Stomach smooth muscle (tissue), 2 donors: Measurements from ENCODE around the gene DNAJB12.
A peak's percentile ranks its signal among the peaks of the same experiment; 100 is the strongest.

Source experiments
- H3K27ac ChIP-seq: one replicate; pipeline ENCODE4 v1.7.0; 2013; ENCODE audit warnings: mild to moderate bottlenecking, low read length, inconsistent platforms
- H3K27me3 ChIP-seq, 2 donors: one replicate each; pipeline ENCODE4 v1.7.0; 2013; ENCODE audit warnings: low read length in 2 of 2; ENCODE audit not compliant: insufficient read depth in 2 of 2, control insufficient read depth in 1 of 2
- H3K36me3 ChIP-seq, 2 donors: one replicate each; pipeline ENCODE4 v1.7.0; 2013; ENCODE audit warnings: low read length in 2 of 2; ENCODE audit not compliant: control insufficient read depth in 2 of 2, insufficient read depth in 2 of 2
- H3K4me1 ChIP-seq: one replicate; pipeline ENCODE4 v1.7.0; 2013; ENCODE audit warnings: low read length; ENCODE audit not compliant: control insufficient read depth, insufficient read depth
- H3K4me3 ChIP-seq, 2 donors: one replicate each; pipeline ENCODE4 v1.7.0; 2013; ENCODE audit warnings: low read length in 2 of 2
- H3K9ac ChIP-seq, 2 donors: one replicate each; pipeline ENCODE4 v1.7.0; 2013; ENCODE audit warnings: low read length in 2 of 2, mild to moderate bottlenecking in 1 of 2
- H3K9me3 ChIP-seq, 2 donors: one replicate each; pipeline ENCODE4 v1.7.0; 2013; ENCODE audit warnings: low read length in 2 of 2; ENCODE audit not compliant: control insufficient read depth in 2 of 2
- donor health status: healthy.
- donor health status: Pancreatic carcinoma.

Gene DNAJB12

GRCh38 chr10:72337722-72338121 is 17.0 kb downstream of the DNAJB12 start:
- peaks cover 38% of the 10 kb centered on the region for H3K4me1 ChIP-seq
- no peaks in the 10 kb centered on the region for H3K27me3 ChIP-seq
- no peak overlapping the region for H3K9ac ChIP-seq
- H3K36me3 ChIP-seq = peaks cover 33 to 41% of the 10 kb centered on the region in 2 donors
- H3K4me3 ChIP-seq = no peak overlapping the region
- no peaks in the 10 kb centered on the region for H3K9me3 ChIP-seq
- no peak overlapping the region for H3K27ac ChIP-seq

- Histone ChIP-seq H3K4me1 (peaks cover 42% of the 10 kb centered on the region), H3K9ac (peak overlapping the region in 1 of 2 donors; percentile 21), H3K36me3 (peaks cover 27 to 36% of the 10 kb centered on the region in 2 donors), H3K9me3 (no peaks in the 10 kb centered on the region), H3K27ac (peak overlapping the region; percentile 90), H3K27me3 (no peaks in the 10 kb centered on the region), H3K4me3 (no peak overlapping the region)
Measured at GRCh38 chr10:72337039-72337629, 17.6 kb downstream of the DNAJB12 start.

- Histone ChIP-seq H3K9ac (peak overlapping the region in 1 of 2 donors; percentile 21), H3K27ac (peak overlapping the region; percentile 90)
Measured at GRCh38 chr10:72336259-72337038, 18.3 kb downstream of the DNAJB12 start.

GRCh38 chr10:72335394-72336258 is 19.1 kb downstream of the DNAJB12 start:
- peak overlapping the region; percentile 90 for H3K27ac ChIP-seq
- H3K36me3 ChIP-seq = peaks cover 17 to 25% of the 10 kb centered on the region in 2 donors
- H3K27me3 ChIP-seq = no peaks in the 10 kb centered on the region
- H3K9ac ChIP-seq = peak overlapping the region; percentile 44 to 55
- no peaks in the 10 kb centered on the region for H3K9me3 ChIP-seq
- H3K4me3 ChIP-seq = peak overlapping the region; percentile 22 to 23
- peaks cover 53% of the 10 kb centered on the region for H3K4me1 ChIP-seq

More at GRCh38 chr10:72336259-72337038, 18.3 kb downstream of the DNAJB12 start:
- H3K4me1 ChIP-seq = peaks cover 49% of the 10 kb centered on the region
- H3K36me3 ChIP-seq = peaks cover 24 to 32% of the 10 kb centered on the region in 2 donors
- no peaks in the 10 kb centered on the region for H3K27me3 ChIP-seq
- no peaks in the 10 kb centered on the region for H3K9me3 ChIP-seq
- H3K4me3 ChIP-seq = peak overlapping the region in 1 of 2 donors; percentile 15

- H3K9me3 ChIP-seq = no peaks in the 10 kb centered on the region
- peak overlapping the region; percentile 23 to 35 for H3K4me3 ChIP-seq
- peaks cover 53% of the 10 kb centered on the region for H3K4me1 ChIP-seq
- peak overlapping the region; percentile 90 for H3K27ac ChIP-seq
- peak overlapping the region; percentile 44 to 55 for H3K9ac ChIP-seq
- peaks cover 15 to 23% of the 10 kb centered on the region in 2 donors for H3K36me3 ChIP-seq
- no peaks in the 10 kb centered on the region for H3K27me3 ChIP-seq
Measured at GRCh38 chr10:72334825-72335393, 19.8 kb downstream of the DNAJB12 start.

GRCh38 chr10:72334196-72334824 is 20.4 kb downstream of the DNAJB12 start:
- Histone ChIP-seq H3K27ac (peak overlapping the region; percentile 90), H3K4me1 (peaks cover 55% of the 10 kb centered on the region), H3K36me3 (peaks cover 15 to 23% of the 10 kb centered on the region in 2 donors), H3K9ac (peak overlapping the region in 1 of 2 donors; percentile 36), H3K9me3 (no peaks in the 10 kb centered on the region), H3K4me3 (peak overlapping the region in 1 of 2 donors; percentile 35), H3K27me3 (no peaks in the 10 kb centered on the region)

GRCh38 chr10:72333112-72334015 is 21.4 kb downstream of the DNAJB12 start:
- Histone ChIP-seq H3K27me3 (no peaks in the 10 kb centered on the region), H3K36me3 (peaks cover 14 to 21% of the 10 kb centered on the region in 2 donors), H3K9me3 (no peaks in the 10 kb centered on the region), H3K4me3 (no peak overlapping the region), H3K27ac (peak overlapping the region; percentile 77), H3K9ac (peak overlapping the region in 1 of 2 donors; percentile 21), H3K4me1 (peaks cover 64% of the 10 kb centered on the region)

GRCh38 chr10:72332423-72333111 is 22.2 kb downstream of the DNAJB12 start:
- Histone ChIP-seq H3K27me3 (no peaks in the 10 kb centered on the region), H3K4me3 (peak overlapping the region in 1 of 2 donors; percentile 15), H3K9ac (no peak overlapping the region), H3K36me3 (peaks cover 6 to 13% of the 10 kb centered on the region in 2 donors), H3K9me3 (no peaks in the 10 kb centered on the region), H3K27ac (peak overlapping the region; percentile 77), H3K4me1 (peaks cover 72% of the 10 kb centered on the region)
